CD4-positive, alpha-beta memory T cell (primary cell): ENCODE data around the gene HOXD10. TPM values are rescaled to one million over a fixed set of nuclear protein-coding genes. Genes with fewer than 3 reads are reported as not detected.

Experiments used
- CTCF ChIA-PET: fragments of 350-600 bp; sonication (Branson Sonifier 250); formaldehyde crosslinking; loops from one replicate; lab custom pipeline; 2021; ENCODE audit warnings: inconsistent platforms; ENCODE audit not compliant: partially characterized antibody; lab: Charles Lee
- POLR2A ChIA-PET: fragments of 350-600 bp; sonication (Branson Sonifier 250); formaldehyde crosslinking; loops from one replicate; lab custom pipeline; 2021; ENCODE audit not compliant: partially characterized antibody; lab: Charles Lee
- DNase-seq, 5 donors: peaks; one replicate each; pipeline versions ENCODE4 v3.0.0 to v3.0.0-alpha.2; 2020 to 2022; ENCODE audit warnings: mixed read lengths in 1 of 5
- H3K27ac ChIP-seq: one replicate; pipeline ENCODE4 v1.7.0; 2013; ENCODE audit warnings: low read depth, low read length
- H3K27me3 ChIP-seq: 2 replicates; pipeline ENCODE4 v1.7.0; 2013; ENCODE audit warnings: mild to moderate bottlenecking, low read length, moderate library complexity; ENCODE audit not compliant: insufficient read depth
- H3K36me3 ChIP-seq: 2 replicates; pipeline ENCODE4 v1.7.0; 2013; ENCODE audit warnings: mild to moderate bottlenecking, low read length, moderate library complexity; ENCODE audit not compliant: insufficient read depth
- H3K4me1 ChIP-seq: 2 replicates; pipeline ENCODE4 v1.7.0; 2013; ENCODE audit warnings: mild to moderate bottlenecking, low read length, moderate library complexity; ENCODE audit not compliant: insufficient read depth
- H3K4me3 ChIP-seq, 2 donors: one replicate each; pipeline ENCODE4 v1.7.0; 2013; ENCODE audit warnings: low read length in 2 of 2, mild to moderate bottlenecking in 1 of 2
- H3K9me3 ChIP-seq, 2 donors: one replicate each; pipeline ENCODE4 v1.7.0; 2013; ENCODE audit warnings: low read length in 2 of 2, control low read depth in 1 of 2; ENCODE audit not compliant: control insufficient read depth in 1 of 2
- H3K27ac Mint-ChIP-seq, 7 donors: one replicate each; pipeline ENCODE4 v1.8.0; 2020 to 2021; ENCODE audit warnings: mixed read lengths in 7 of 7, mild to moderate bottlenecking in 6 of 7, inconsistent platforms in 3 of 7, moderate library complexity in 3 of 7
- H3K27me3 Mint-ChIP-seq, 2 donors: one replicate each; pipeline ENCODE4 v1.8.0; 2020 to 2021; ENCODE audit warnings: mixed read lengths in 2 of 2
- H3K36me3 Mint-ChIP-seq, 2 donors: one replicate each; pipeline ENCODE4 v1.8.0; 2020 to 2021; ENCODE audit warnings: mixed read lengths in 2 of 2, inconsistent platforms in 1 of 2, mild to moderate bottlenecking in 1 of 2
- H3K4me1 Mint-ChIP-seq, 4 donors: one replicate each; pipeline ENCODE4 v1.8.0; 2020 to 2021; ENCODE audit warnings: mixed read lengths in 4 of 4, mild to moderate bottlenecking in 1 of 4
- H3K4me3 Mint-ChIP-seq, 8 donors: one replicate each; pipeline ENCODE4 v1.8.0; 2020 to 2021; ENCODE audit warnings: mixed read lengths in 8 of 8, mild to moderate bottlenecking in 7 of 8, moderate library complexity in 6 of 8, inconsistent platforms in 3 of 8
- H3K9me3 Mint-ChIP-seq, 8 donors: one replicate each; pipeline ENCODE4 v1.8.0; 2020 to 2021; ENCODE audit warnings: mixed read lengths in 8 of 8, mild to moderate bottlenecking in 5 of 8, inconsistent platforms in 3 of 8, moderate library complexity in 1 of 8
- intact Hi-C: fragments of 100-400 bp; cut with micrococcal nuclease; formaldehyde crosslinking; loops from one replicate; pipeline ENCODE4 v1.15.1; 2023
- polyA plus RNA-seq, 2 donors: library from polyadenylated mRNA; unstranded; fragments of 300-500 nt; fragmentation: Illumina TruSeq; gene quantifications; one replicate each; pipeline ENCODE4 v1.2.3, GENCODE V29; 2021
- total RNA-seq, 2 experiments: library from RNA; stranded (reverse); gene quantifications; one replicate each; pipeline ENCODE4 v1.2.3, GENCODE V29; 2021

Gene HOXD10
- total and polyA plus RNA-seq, 4 experiments from 2014 or later = not detected

DNA sequence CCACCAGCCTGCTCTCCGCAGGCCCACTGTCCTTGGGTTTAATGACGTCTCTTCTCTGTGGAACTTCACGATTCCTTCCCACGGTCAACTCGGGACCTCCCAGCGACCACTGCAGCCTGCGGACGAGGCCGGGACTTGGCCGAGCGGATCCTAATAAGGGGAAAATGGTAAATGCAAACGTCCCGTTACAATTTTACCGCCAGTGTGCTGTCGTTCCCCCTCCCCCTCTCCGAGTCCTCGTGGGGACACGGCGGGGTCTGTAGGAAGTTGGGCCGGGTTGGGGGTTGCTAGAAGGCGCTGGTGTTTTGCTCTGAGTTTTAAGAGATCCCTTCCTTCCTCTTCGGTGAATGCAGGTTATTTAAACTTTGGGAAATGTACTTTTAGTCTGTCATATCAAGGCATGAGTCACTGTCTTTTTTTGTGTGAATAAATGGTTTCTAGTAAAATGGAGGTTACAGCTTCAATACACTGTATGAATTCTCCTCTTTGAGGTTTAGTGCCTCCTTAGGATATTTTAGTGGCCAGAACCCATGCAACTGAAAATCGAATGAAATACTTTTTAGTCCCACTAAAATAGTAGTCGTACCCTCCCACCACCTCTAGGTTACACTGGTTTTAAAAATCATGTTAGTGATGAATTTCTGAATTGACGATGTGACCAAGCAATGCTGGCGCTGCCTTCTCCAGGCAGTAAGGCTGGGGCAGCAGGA, 7.2 kb upstream of the HOXD10 start:
- no peak overlapping the region for H3K27ac ChIP-seq
- Mint-ChIP-seq H3K27me3 (peaks cover 71 to 78% of the 10 kb centered on the region in 2 donors), H3K9me3 (peaks cover 0 to 31% (median 20%) of the 10 kb centered on the region in 8 donors), H3K4me3 (peak overlapping the region in 7 of 8 donors; percentile 2 to 61 (median 55)), H3K4me1 (peaks cover 10 to 42% (median 27%) of the 10 kb centered on the region in 4 donors), H3K27ac (peak overlapping the region in 4 of 7 donors; percentile 23 to 63 (median 50)), H3K36me3 (no peaks in the 10 kb centered on the region)
- H3K27me3 ChIP-seq = peaks cover 76% of the 10 kb centered on the region
- peaks cover 10% of the 10 kb centered on the region for H3K4me1 ChIP-seq
- H3K36me3 ChIP-seq = no peaks in the 10 kb centered on the region
- H3K9me3 ChIP-seq = no peaks in the 10 kb centered on the region
- intact Hi-C loops = no loop called here
- DNase-seq = no peak
- ChIA-PET POLR2A (interaction anchor here (1.9 kb wide), 1 partner anchor 11 kb away, joined by 4 read pairs; no protein-coding TSS in a partner anchor), CTCF (interaction anchor here (3.4 kb wide), 1 partner anchor 18 kb away, joined by 12 read pairs; no protein-coding TSS in a partner anchor)
- no peak overlapping the region for H3K4me3 ChIP-seq

DNA sequence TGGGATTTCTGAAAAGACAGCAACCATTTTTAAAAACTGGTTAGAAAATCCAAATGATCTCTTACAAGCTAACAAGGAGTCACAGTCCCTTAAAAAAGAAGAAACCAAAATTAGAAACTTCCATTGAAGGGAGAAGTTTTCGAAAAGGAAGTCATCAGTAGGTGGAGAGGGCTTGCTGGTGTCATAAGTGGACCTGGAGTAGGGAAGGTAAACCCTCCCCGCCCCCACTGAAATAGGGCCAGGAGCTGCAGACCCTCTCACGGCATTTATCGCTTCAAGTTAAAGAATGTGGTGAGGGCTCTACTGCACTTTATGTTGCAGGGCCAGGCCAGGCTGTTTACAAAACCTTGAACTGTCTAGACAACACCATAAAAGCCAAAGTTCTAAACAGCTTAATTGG, 6.6 kb upstream of the HOXD10 start:
- POLR2A ChIA-PET = interaction anchor here (0.5 to 1.9 kb wide), 3 partner anchors 11 to 943 kb away, joined by 3 to 4 read pairs (median 3); no protein-coding TSS in a partner anchor
- Mint-ChIP-seq H3K36me3 (no peaks in the 10 kb centered on the region), H3K4me3 (peak overlapping the region in 2 of 8 donors; percentile 4 to 55), H3K27ac (peak overlapping the region in 1 of 7 donors; percentile 63), H3K27me3 (peaks cover 67 to 77% of the 10 kb centered on the region in 2 donors), H3K9me3 (peaks cover 0 to 32% (median 20%) of the 10 kb centered on the region in 8 donors), H3K4me1 (peaks cover 10 to 38% (median 24%) of the 10 kb centered on the region in 4 donors)
- H3K27me3 ChIP-seq = peaks cover 73% of the 10 kb centered on the region
- DNase-seq = no peak
- no peaks in the 10 kb centered on the region for H3K36me3 ChIP-seq
- H3K4me1 ChIP-seq = peaks cover 10% of the 10 kb centered on the region
- H3K9me3 ChIP-seq = no peaks in the 10 kb centered on the region
- CTCF ChIA-PET = interaction anchor here (1.3 to 3.4 kb wide), 4 partner anchors 12 to 17 kb away, joined by 3 to 12 read pairs (median 4); no protein-coding TSS in a partner anchor
- H3K4me3 ChIP-seq = no peak overlapping the region
- intact Hi-C loops = loop anchor here (5.0 kb wide), 1 partner anchor 33 kb away; no protein-coding TSS in a partner anchor
- no peak overlapping the region for H3K27ac ChIP-seq

DNA sequence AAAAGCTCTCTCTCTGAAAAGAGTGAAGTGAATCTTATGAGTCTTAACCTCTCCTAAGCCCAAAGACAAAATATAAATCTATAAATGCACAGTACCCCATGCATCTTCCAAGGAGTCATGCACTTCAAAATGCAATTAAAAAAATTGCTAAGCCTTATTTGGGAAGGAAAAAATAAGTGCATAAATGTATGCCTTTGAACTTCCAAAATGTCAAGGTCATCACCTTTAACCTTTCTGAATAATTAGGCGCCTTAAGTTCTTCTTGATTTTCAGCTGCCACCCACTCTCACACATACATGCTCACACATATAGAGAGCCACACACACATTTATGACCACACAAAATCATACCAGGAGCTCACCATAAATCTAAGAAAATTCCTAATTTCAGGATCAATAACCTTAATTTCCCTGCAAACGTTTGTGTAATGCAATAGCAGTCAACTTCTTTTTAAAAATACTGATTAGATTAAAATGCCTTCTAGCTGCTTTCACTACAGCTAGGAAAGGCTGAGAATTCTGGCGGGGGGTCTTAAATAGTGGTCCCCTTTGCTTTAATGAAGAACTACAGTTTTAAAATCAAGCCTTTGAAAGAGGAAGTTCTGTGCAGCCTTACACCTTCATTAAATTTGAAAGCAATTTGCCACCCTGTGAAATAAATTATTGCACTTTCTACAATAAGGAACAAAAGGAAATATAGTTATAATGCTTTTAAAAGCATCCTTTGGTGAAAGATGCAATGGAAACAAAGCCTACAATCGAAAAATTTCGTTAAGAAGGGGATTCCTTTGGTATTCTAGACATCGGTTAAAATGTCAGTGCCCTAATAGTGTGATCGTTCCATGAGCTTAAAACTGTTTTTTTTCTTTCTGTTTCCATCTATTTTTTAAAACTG, 5.9 kb upstream of the HOXD10 start:
- ChIA-PET CTCF (interaction anchor here (1.2 to 3.4 kb wide), 6 partner anchors 9 to 526 kb away, joined by 3 to 12 read pairs (median 4); no protein-coding TSS in a partner anchor), POLR2A (interaction anchor here (0.5 to 1.9 kb wide), 3 partner anchors 10 to 943 kb away, joined by 3 to 4 read pairs (median 3); no protein-coding TSS in a partner anchor)
- Mint-ChIP-seq H3K27me3 (peaks cover 64 to 73% of the 10 kb centered on the region in 2 donors), H3K36me3 (no peaks in the 10 kb centered on the region), H3K27ac (peak overlapping the region in 4 of 7 donors; percentile 57 to 81 (median 70)), H3K4me3 (peak overlapping the region in 3 of 8 donors; percentile 17 to 29 (median 26)), H3K9me3 (peaks cover 0 to 32% (median 20%) of the 10 kb centered on the region in 8 donors), H3K4me1 (peaks cover 10 to 30% (median 21%) of the 10 kb centered on the region in 4 donors)
- no peak overlapping the region for H3K4me3 ChIP-seq
- H3K27ac ChIP-seq = no peak overlapping the region
- intact Hi-C loops = loop anchor here (5.0 kb wide), 1 partner anchor 33 kb away; no protein-coding TSS in a partner anchor
- no peaks in the 10 kb centered on the region for H3K9me3 ChIP-seq
- peaks cover 68% of the 10 kb centered on the region for H3K27me3 ChIP-seq
- H3K36me3 ChIP-seq = no peaks in the 10 kb centered on the region
- H3K4me1 ChIP-seq = peaks cover 10% of the 10 kb centered on the region
- no peak for DNase-seq

DNA sequence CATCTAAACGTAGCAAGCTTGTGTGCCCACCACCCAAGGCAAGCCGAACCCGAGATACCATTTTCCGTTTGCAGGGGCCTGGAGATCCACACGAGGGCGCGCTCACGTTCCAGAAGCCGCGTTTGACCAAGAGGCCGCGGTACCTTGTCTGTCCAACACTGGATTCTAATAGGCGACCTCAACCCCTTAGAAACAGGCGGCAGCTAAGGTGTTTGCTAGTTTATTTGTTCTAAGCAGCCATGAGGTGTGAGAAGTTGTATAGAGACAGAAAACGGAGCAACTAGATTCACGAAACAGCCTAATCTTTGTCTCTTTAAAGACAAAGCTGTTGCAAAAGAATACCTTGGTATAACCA, 5.3 kb upstream of the HOXD10 start:
- Mint-ChIP-seq H3K4me1 (peaks cover 8 to 24% (median 15%) of the 10 kb centered on the region in 4 donors), H3K27ac (peak overlapping the region in 4 of 7 donors; percentile 57 to 81 (median 70)), H3K36me3 (no peaks in the 10 kb centered on the region), H3K9me3 (peaks cover 0 to 32% (median 20%) of the 10 kb centered on the region in 8 donors), H3K4me3 (peak overlapping the region in 4 of 8 donors; percentile 17 to 32 (median 27)), H3K27me3 (peaks cover 62 to 68% of the 10 kb centered on the region in 2 donors)
- H3K4me3 ChIP-seq = no peak overlapping the region
- POLR2A ChIA-PET = interaction anchor here (1.9 kb wide), 1 partner anchor 9 kb away, joined by 4 read pairs; no protein-coding TSS in a partner anchor
- intact Hi-C loops = loop anchor here (5.0 kb wide), 1 partner anchor 34 kb away; no protein-coding TSS in a partner anchor
- H3K9me3 ChIP-seq = no peaks in the 10 kb centered on the region
- H3K27me3 ChIP-seq = peaks cover 65% of the 10 kb centered on the region
- CTCF ChIA-PET = interaction anchor here (1.2 to 3.4 kb wide), 5 partner anchors 9 to 526 kb away, joined by 3 to 12 read pairs (median 4); no protein-coding TSS in a partner anchor
- H3K4me1 ChIP-seq = peaks cover 9% of the 10 kb centered on the region
- H3K27ac ChIP-seq = no peak overlapping the region
- H3K36me3 ChIP-seq = no peaks in the 10 kb centered on the region
- no peak for DNase-seq

DNA sequence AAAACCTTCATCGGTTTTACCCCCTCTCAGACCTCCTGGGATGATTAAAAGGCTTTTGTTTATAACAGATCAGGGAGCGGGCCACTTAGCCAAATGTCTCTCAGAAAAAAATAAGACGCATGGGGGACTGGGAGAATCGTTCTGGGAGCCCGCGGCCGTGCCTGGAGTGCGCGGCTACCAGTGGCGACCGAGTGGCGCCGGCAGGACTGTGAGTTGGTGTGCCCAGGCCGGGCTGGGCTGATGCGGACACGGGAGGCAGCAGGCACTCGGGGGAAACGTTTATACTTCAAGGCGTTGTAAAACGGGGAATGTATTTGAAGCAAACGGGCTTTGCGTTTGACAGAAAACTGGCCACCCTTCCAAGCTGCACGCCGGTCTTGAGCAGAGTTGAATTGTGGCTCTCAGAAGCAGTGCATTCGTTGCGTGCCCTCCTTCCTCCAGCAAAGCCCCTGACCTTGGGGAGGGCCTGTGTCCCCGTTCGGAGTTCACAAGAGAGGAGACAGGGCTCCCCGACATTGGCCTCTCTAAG, 4.7 kb upstream of the HOXD10 start:
- peaks cover 67% of the 10 kb centered on the region for H3K27me3 ChIP-seq
- no peak for DNase-seq
- H3K4me1 Mint-ChIP-seq = peaks cover 6 to 22% (median 14%) of the 10 kb centered on the region in 4 donors
- peak overlapping the region in 4 of 7 donors; percentile 48 to 81 (median 70) for H3K27ac Mint-ChIP-seq
- H3K4me3 Mint-ChIP-seq = no peak overlapping the region
- H3K4me3 ChIP-seq = no peak overlapping the region
- peaks cover 6% of the 10 kb centered on the region for H3K4me1 ChIP-seq
- H3K9me3 Mint-ChIP-seq = peaks cover 0 to 36% (median 23%) of the 10 kb centered on the region in 8 donors
- POLR2A ChIA-PET = no interaction called here
- CTCF ChIA-PET = interaction anchor here (1.2 to 3.4 kb wide), 2 partner anchors 15 to 525 kb away, joined by 4 to 12 read pairs; no protein-coding TSS in a partner anchor
- peaks cover 66 to 72% of the 10 kb centered on the region in 2 donors for H3K27me3 Mint-ChIP-seq
- H3K27ac ChIP-seq = no peak overlapping the region
- intact Hi-C loops = loop anchor here (5.0 kb wide), 1 partner anchor 35 kb away; no protein-coding TSS in a partner anchor
- H3K36me3 ChIP-seq = no peaks in the 10 kb centered on the region
- no peaks in the 10 kb centered on the region for H3K36me3 Mint-ChIP-seq
- no peaks in the 10 kb centered on the region for H3K9me3 ChIP-seq
